ENCODE results near the gene STK32B.

DNA sequence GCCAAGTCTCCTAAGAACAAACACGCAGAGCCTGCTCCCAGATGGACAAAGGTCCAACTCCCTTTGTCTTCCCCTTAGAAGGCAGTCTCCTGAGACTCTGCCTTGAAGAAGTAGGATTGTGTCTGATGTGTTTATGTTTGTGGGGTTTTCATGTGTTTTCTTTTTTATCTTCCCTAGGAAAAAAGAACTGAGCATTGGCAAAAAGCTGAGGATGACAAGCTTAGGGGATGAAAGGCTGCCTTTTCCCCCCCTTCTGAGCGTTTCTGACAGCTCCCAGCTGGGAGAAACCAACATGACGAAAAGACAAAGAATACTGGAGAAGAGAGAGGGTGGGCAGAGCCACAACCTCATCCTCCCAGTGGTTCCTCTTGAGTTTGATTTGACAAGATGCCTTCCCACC, 475.9 kb downstream of the STK32B start:
- TF ChIP-seq, protein P1, sequence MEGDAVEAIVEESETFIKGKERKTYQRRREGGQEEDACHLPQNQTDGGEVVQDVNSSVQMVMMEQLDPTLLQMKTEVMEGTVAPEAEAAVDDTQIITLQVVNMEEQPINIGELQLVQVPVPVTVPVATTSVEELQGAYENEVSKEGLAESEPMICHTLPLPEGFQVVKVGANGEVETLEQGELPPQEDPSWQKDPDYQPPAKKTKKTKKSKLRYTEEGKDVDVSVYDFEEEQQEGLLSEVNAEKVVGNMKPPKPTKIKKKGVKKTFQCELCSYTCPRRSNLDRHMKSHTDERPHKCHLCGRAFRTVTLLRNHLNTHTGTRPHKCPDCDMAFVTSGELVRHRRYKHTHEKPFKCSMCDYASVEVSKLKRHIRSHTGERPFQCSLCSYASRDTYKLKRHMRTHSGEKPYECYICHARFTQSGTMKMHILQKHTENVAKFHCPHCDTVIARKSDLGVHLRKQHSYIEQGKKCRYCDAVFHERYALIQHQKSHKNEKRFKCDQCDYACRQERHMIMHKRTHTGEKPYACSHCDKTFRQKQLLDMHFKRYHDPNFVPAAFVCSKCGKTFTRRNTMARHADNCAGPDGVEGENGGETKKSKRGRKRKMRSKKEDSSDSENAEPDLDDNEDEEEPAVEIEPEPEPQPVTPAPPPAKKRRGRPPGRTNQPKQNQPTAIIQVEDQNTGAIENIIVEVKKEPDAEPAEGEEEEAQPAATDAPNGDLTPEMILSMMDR (IDR thresholded peaks at IDR 0.05): no peak
- TF ChIP-seq POLR2AphosphoS5 (IDR thresholded peaks at IDR 0.05): no peak

Measured in stomach (tissue), 4 donors.